Upper lobe of left lung (tissue), 6 donors: ENCODE data around the gene KDM5A. TPM values are rescaled to one million over a fixed set of nuclear protein-coding genes. Genes with fewer than 3 reads are reported as not detected.
"Not testable (repeated sequence)": the region's sequence is repeated elsewhere in the genome, so short reads cannot be mapped to it uniquely, and the experiment has no call there.

Source experiments
- ATAC-seq, 2 donors: fragments of 200-7000 bp; cut with Tn5 transposase; one replicate each; pipeline ENCODE4 v1.9.1; 2022; ENCODE audit warnings: mild to moderate bottlenecking in 2 of 2, moderate library complexity in 2 of 2; ENCODE audit not compliant: low FRiP score in 2 of 2
- DNase-seq, 2 donors: peaks; one replicate each; pipeline ENCODE4 v3.0.0-alpha.2; 2019 to 2020
- H3K27ac ChIP-seq, 4 donors: fragments of 200-600 bp; sonication (generic); one replicate each; pipeline ENCODE4 v1.5.1; 2016 to 2019
- H3K27me3 ChIP-seq, 4 donors: fragments of 200-600 bp; sonication (generic); one replicate each; pipeline ENCODE4 v1.5.1; 2017 to 2019
- H3K36me3 ChIP-seq, 4 donors: fragments of 200-600 bp; sonication (generic); one replicate each; pipeline ENCODE4 v1.5.1; 2016 to 2019
- H3K4me1 ChIP-seq, 4 donors: fragments of 200-600 bp; sonication (generic); one replicate each; pipeline ENCODE4 v1.5.1; 2018 to 2019
- H3K4me3 ChIP-seq, 4 donors: fragments of 200-600 bp; sonication (generic); one replicate each; pipeline ENCODE4 v1.5.1; 2017 to 2019; ENCODE audit warnings: mild to moderate bottlenecking in 2 of 4, moderate library complexity in 1 of 4
- H3K9me3 ChIP-seq, 4 donors: fragments of 200-600 bp; sonication (generic); one replicate each; pipeline ENCODE4 v1.5.1; 2018 to 2019
- CTCF ChIP-seq, 6 experiments: fragments of 450-650 bp in 4 of 6; fragments of 200-600 bp in 2 of 6; sonication (generic) in 2 of 6; IDR thresholded peaks; one replicate each; pipeline ENCODE4 v1.5.1; 2016 to 2019; ENCODE audit warnings: antibody characterized with exemption in 6 of 6
- EP300 ChIP-seq, 4 donors: sonication (generic); formaldehyde crosslinking; IDR thresholded peaks; one replicate each; pipeline ENCODE4 v1.5.1; 2017; ENCODE audit warnings: antibody characterized with exemption in 4 of 4, control low read depth in 2 of 4
- POLR2A ChIP-seq, 4 donors: fragments of 450-650 bp; IDR thresholded peaks; one replicate each; pipeline ENCODE4 v1.5.1; 2016 to 2017; ENCODE audit warnings: antibody characterized with exemption in 4 of 4, mild to moderate bottlenecking in 2 of 4
- POLR2AphosphoS5 ChIP-seq, 2 donors: sonication (generic); formaldehyde crosslinking; IDR thresholded peaks; one replicate each; pipeline ENCODE4 v1.5.1; 2017; ENCODE audit warnings: antibody characterized with exemption in 2 of 2
- WGBS, 2 donors: methylation state at CpG; one replicate each; pipeline ENCODE4 v1.1.5; 2017 to 2018; 5-methylcytosine and 5-hydroxymethylcytosine counted together
- total RNA-seq, 6 donors: library from RNA; depleted of rRNA in 4 of 6; stranded (reverse); fragments of >200 nt in 4 of 6; gene quantifications; one replicate each; pipeline versions ENCODE4 v1.1.0 to v1.2.1, GENCODE V29; 2016 to 2021
- donor health status: DM: no; HTN: no; CAD: no; lungs with moderate emphysema.
- donor health status: DM: no; HTN: yes; CAD: no; lungs with severe emphysema.

Gene KDM5A
- 10 to 100 TPM; 51.2 to 79.6 (median 60.1) TPM for total RNA-seq

- 2 to 3% methylated on average over 28 to 42 of the region's 53 CpGs for WGBS, 2 donors
- peak in 3 of 4 donors; percentile 57 to 72 (median 63) for TF ChIP-seq POLR2A (IDR thresholded peaks at IDR 0.05)
- TF ChIP-seq EP300 (IDR thresholded peaks at IDR 0.05), result peak in 1 of 4 donors; percentile 24
- TF ChIP-seq POLR2AphosphoS5 (IDR thresholded peaks at IDR 0.05), result peak; percentile 81 to 84
- TF ChIP-seq CTCF (IDR thresholded peaks at IDR 0.05), result peak in 4 of 6 experiments; percentile 9 to 46 (median 30)
Observed at GRCh38 chr12:389142-390096, at the start of gene KDM5A. KDM5A (minus strand) TSS chr12:389320; CDS start chr12:389091, 229 bp downstream.

GRCh38 chr12:435737-436136 is 46.6 kb upstream of the KDM5A start:
- H3K4me1 ChIP-seq, H3K4me3 ChIP-seq, DNase-seq, H3K27me3 ChIP-seq, ATAC-seq, H3K27ac ChIP-seq, H3K9me3 ChIP-seq: not testable (repeated sequence)
- 94 to 97% methylated on average over 2 of the region's 2 CpGs for WGBS, 2 donors
- peaks cover 4 to 68% (median 28%) of the 10 kb centered on the region in 4 donors for H3K36me3 ChIP-seq

More at GRCh38 chr12:389142-390096, at the start of gene KDM5A:
- peaks cover 22 to 40% (median 27%) of the 10 kb centered on the region in 4 donors for H3K4me1 ChIP-seq
- ATAC-seq (peak; percentile 99 to 100), DNase-seq (peak; percentile 85 to 97)
- no peaks in the 10 kb centered on the region for H3K9me3 ChIP-seq
- peaks cover 0 to 4% (median 2%) of the 10 kb centered on the region in 4 donors for H3K36me3 ChIP-seq
- H3K27me3 ChIP-seq, result no peaks in the 10 kb centered on the region
- H3K4me3 ChIP-seq, result peak within 1 kb of the TSS; percentile 74 to 93 (median 88)
- peak within 1 kb of the TSS; percentile 92 to 98 (median 96) for H3K27ac ChIP-seq

- no peak overlapping the region for H3K27ac ChIP-seq
- H3K9me3 ChIP-seq, result no peaks in the 10 kb centered on the region
- no peak for DNase-seq
- peaks cover 4 to 31% (median 15%) of the 10 kb centered on the region in 4 donors for H3K36me3 ChIP-seq
- ATAC-seq, result no peak
- 89 to 91% methylated on average over 3 of the region's 3 CpGs for WGBS, 2 donors
- H3K4me3 ChIP-seq, result no peak overlapping the region
- no peaks in the 10 kb centered on the region for H3K27me3 ChIP-seq
- no peak for TF ChIP-seq EP300 (IDR thresholded peaks at IDR 0.05)
- no peak for TF ChIP-seq CTCF (IDR thresholded peaks at IDR 0.05)
- TF ChIP-seq POLR2A (IDR thresholded peaks at IDR 0.05), result no peak
- TF ChIP-seq POLR2AphosphoS5 (IDR thresholded peaks at IDR 0.05), result no peak
- H3K4me1 ChIP-seq, result no peaks in the 10 kb centered on the region
Observed at GRCh38 chr12:422526-422925, 33.4 kb upstream of the KDM5A start.

- Histone ChIP-seq H3K27me3 (no peaks in the 10 kb centered on the region), H3K36me3 (peaks cover 11 to 52% (median 24%) of the 10 kb centered on the region in 4 donors), H3K27ac (no peak overlapping the region), H3K9me3 (no peaks in the 10 kb centered on the region), H3K4me1 (no peaks in the 10 kb centered on the region), H3K4me3 (no peak overlapping the region)
- WGBS, 2 donors, result 91 to 98% methylated on average over 6 of the region's 6 CpGs
- ATAC-seq, result no peak
- TF ChIP-seq CTCF (IDR thresholded peaks at IDR 0.05) (no peak), EP300 (IDR thresholded peaks at IDR 0.05) (no peak), POLR2AphosphoS5 (IDR thresholded peaks at IDR 0.05) (no peak), POLR2A (IDR thresholded peaks at IDR 0.05) (no peak)
- DNase-seq, result no peak
Observed at GRCh38 chr12:418432-418831, 29.3 kb upstream of the KDM5A start.

- H3K36me3 ChIP-seq, result peaks cover 11 to 79% (median 37%) of the 10 kb centered on the region in 4 donors
- H3K4me1 ChIP-seq, result no peaks in the 10 kb centered on the region
- DNase-seq (no peak), ATAC-seq (no peak)
- TF ChIP-seq CTCF (IDR thresholded peaks at IDR 0.05), result no peak
- 86 to 93% methylated on average over 2 of the region's 2 CpGs for WGBS, 2 donors
- no peak overlapping the region for H3K4me3 ChIP-seq
- no peaks in the 10 kb centered on the region for H3K9me3 ChIP-seq
- H3K27ac ChIP-seq, result no peak overlapping the region
- H3K27me3 ChIP-seq, result no peaks in the 10 kb centered on the region
Observed at GRCh38 chr12:414859-415258, 25.7 kb upstream of the KDM5A start.
